Measurements from ENCODE around the gene KCTD15.
A peak's percentile ranks its signal among the peaks of the same experiment; 100 is the strongest.
"Not testable (repeated sequence)": the region's sequence is repeated elsewhere in the genome, so short reads cannot be mapped to it uniquely, and the experiment has no call there.

KCTD15 gene

DNA sequence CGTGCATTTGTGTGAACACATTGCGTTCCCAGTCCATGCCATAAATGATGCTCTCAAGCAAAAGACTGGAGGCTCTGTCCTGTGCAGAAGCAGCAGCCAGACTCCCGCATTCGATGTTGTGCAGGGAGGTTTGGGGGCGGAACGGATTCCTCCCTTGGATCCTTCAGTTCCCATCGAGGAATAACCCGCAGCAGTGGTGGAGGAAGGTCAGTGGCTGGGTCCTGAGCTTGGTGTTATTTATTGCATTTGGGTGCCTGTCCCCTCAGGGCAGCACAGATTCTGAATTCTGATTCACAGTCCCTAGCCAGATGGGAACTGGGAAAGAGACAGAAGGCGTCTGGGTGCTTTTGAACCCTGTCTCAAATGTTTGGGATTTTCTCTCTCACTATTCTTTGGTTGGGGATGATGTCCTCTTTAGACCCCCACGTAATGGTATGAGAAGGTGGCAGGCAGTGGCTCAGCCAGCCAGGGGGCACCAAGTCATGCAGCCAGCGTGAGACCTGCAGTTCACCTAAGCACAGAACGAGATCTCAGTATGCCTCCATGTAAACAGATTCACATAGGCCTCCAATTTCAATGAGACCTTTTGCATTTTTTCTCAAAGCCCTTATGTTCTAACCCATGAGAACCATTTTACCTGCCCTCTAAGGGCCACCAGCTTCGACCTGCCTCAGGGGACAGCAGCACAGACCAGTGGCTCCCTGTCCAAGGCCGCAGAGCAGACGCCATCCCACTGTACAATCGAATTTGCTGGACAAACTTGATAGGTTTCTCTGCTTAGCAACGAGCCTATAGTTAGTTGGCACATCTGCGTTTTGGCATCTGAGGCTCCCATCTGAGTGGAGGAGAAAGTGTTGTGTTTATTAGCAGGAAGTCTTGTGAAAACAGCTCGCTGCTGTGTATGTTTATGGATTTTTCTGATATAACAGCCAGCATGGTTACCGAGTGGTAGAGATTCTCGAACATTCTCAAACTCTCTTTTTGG, 17.8 kb downstream of the KCTD15 start:
- no peak for DNase-seq

DNA sequence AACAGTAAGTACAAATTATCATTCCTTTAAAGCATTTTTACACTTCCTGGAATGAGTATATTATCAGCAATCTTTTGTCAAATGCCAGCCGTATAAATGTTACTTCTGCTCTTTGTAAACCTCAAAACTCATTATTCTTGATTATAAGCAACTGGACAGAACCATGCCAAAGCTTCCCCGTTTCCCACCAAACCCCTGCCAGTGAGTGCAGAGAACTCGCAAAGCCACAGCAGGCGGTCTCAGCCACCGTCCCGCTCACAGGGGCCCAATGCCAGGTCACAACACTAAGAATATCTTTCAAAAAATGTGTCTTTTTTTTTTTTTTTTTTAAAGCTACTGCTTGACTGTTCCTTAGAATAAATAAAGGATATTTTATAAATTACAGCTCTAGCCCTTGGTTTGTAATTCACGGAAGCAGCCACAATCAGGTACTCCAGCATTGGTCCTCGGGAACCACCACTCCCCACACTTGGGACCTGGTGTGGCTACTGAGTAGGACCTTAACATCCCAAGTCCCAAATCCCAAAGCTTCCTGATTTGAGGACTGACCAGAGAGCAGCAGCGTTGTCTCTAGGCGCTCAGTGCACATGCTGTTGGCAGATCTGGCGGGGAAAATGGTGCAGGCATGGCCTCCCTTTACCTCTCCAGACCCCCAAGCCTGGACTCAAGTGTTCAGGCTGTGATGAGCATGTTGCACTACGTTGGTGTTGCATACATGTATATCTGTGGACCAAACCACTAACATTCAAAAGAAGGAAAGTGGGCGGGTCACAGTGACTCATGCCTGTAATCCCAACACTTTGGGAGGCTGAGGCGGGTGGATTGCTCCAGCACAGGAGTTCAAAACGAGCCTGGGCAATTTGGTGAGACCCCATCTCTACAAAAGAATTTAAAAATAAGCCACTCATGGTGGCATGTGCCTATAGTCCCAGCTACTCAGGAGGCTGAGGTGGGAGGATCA, 19.0 kb downstream of the KCTD15 start:
- peak; percentile 50 for DNase-seq

DNA sequence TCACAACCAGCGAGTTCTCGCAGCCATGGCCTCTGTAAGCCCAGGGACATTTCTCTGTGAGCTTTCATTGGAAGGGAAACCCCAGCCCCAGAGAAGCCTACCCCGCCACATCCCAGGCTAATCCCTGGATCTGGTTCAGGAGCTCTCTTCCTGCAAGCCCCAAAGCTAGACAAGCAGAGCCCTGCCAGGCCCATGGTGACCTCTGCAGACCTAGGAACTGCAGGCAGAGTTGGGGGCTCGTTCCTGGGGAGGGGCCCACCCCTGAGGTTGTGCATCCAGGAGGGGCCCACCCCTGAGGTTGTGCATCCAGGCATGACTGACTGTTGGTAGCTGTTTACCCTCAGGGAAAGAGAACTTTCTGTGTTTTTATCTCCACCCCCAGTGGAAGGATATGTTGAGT, 21.7 kb downstream of the KCTD15 start:
- no peak for DNase-seq

DNA sequence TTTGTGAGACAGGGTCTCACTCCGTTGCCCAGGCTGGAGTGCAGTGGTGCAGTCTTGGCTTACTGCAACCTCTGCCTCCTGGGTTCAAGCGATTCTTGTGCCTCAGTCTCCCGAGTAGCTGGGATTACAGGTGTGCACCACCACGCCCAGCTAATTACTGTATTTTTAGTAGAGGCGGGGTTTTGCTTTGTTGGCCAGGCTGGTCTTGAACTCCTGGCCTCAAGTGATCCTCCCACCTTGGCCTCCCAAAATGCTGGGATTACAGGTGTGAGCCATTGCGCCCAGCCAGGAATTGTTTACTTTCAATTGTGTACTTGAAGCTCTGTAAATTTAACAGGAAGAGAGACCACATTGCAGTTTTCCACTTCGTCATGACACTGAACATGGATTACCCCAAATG, 22.4 kb downstream of the KCTD15 start:
- DNase-seq, result not testable (repeated sequence)

DNA sequence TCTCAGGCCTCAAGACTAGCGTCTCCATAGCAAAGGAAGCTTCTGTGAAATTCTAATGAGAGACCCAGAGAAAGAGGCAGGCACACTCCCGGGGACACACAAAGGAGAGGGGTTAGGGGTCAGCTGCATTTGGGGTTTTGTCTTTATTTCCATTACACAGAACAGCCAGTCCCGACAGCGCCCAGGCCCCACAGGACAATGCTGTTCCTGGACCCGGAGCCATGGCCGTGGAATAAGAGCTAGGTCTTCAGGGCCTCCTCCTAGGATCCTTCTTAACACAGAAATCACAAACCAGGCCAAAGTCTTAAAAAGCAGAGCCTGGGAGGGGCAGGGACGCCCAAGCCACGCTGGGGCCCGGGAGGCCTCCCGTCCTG, 22.8 kb downstream of the KCTD15 start:
- DNase-seq, result no peak

DNA sequence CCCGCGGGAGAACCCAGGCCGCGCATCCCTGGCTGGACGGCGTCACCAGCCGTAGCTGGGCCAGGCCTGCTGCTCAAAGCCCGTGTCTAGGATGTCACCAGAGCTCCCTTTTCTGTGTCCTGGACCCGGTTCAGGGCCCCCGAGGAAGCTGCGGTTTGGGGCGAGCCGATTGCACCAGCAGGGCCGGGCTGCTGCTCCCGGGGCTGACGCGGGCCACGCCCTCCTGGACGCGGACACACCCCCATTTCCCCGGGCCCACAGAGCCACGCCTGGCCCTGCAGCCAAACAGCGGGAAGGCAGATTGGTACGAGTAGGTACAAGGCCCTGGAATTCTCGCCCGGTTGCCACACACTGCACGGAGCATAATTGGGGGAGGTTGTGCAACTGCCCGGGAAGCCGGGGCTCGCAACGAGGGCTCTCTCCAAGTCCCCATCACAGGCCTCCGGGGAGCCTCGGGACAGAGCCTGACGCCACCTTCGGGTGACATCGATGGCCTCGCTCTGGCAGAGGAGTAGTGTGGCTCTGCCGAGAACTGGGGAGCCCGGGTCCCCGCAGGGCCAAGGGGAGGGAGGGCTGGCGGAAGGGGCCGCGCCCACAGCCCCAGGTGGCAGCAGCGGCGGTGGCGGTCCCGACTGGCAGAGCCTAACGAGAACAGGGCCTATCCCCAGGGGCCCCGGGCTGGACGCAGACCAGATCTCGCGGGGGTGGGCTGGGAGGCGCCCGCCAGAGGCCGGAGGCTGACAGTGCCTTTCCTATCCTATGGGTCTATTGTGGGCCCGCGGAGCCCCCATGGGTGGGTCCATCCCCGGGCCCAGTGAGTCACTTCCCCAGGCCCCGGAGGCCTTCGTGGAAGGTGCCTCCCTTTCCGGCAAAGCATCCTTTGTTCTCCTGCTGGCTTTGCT, 23.5 kb downstream of the KCTD15 start:
- peak; percentile 77 for DNase-seq

DNA sequence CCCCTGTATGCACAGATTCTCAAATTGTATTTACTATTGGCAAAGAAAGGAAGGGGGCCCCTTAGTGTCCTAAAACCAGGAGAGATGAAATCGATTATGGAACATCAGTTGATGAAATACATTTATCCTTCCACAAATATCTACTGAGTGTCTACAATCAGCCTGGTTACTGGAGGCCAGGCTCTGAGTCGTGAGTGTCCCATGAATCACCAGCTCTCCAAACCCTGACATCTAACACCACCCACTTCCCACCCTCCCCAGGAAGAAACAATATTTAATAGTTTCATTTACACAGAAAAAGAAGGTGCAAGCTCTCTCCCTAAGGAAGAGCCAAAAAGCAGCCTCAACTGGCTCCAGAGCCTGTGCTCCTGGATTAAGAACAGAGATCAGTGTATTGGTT, 25.2 kb downstream of the KCTD15 start:
- peak; percentile 33 for DNase-seq

DNA sequence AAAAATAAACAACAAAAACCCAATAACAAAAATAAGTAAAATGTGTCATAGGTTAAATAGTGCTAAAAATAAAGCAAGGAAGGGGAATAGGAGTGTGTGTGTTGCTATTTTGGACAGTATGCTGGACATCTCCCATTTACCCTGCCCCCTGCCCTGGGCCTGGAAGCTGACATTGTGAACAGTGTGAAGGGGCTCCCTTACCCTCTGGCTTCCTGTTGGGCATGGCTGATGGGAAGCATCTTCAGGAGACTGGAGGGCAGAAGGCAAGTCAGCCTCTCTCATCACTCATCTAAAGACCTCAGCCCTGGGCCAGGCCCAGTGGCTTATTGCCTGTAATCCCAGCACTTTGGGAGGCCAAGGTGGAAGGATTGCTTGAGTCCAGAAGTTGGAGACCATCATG, 26.7 kb downstream of the KCTD15 start:
- DNase-seq, result no peak

DNA sequence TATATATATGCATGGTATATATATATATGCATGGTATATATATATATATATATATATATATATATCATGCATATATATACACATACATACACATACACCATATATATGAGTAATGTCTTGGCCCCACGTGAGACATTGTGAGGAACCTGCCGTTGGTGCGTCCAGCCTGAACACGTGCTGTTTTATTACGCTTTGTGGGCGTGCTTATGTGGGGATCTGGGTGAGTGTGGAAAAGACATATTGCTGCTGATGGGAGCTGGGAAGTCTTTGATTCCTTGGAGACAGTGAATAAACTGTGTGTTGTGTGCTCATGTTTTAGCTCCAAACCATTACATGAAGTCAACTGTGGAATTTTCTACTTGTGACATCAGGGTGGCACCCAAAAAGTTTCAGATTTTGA, 28.9 kb downstream of the KCTD15 start:
- DNase-seq, result no peak

DNA sequence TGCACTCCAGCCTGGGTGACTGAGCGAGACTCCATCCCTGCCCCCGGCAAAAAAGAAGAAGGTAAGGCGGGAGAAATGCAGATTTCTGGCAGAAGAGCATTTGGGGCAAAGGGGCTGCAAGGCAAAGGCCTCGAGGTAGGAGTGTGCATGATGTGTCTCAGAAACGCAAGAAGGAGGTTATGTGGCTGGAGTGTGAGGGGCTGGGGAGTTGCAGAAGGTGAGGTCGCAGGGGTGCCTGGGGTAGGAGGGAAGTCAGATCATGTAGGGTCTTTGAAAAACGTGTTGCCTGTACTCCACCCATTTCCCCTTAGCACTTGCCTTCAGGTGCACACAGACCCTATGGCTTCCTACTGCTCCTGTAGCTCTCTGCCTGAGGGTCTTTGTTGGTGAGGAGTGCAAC, 29.9 kb downstream of the KCTD15 start:
- no peak for DNase-seq

DNA sequence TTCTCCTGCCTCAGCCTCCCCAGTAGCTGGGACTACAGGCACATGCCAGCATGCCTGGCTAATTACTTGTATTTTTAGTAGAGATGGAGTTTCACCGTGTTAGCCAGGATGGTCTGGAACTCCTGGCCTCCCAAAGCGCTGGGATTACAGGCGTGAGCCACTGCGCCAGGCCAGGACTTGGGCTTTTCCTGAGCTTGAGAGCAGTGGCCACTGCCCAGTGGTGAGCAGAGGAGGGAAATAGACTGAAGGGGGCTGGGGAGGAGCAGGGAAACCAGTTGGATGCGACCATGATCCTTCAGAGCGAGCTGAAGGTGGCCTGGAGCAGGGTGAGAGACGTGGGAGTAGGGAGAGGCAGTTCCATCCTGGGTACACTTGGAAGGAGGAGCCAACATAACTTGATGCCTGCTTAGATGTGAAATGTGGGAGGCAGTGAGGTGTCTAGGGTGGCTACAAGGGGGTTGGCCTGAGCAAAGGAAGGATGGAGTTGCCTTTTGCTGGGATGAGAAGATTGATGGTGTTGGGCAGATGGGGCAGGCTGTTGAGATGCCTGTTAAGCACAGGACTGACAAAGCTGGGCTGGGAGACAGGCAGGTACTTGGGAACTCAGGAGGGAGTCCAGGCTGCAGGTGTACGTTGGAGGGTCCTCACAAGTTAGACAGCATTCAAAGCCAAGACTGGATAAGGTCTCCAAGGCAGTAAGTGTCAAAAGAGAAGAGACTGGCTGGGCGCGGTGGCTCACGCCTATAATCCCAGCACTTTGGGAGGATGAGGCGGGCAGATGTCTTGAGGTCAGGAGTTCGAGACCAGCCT, 31.8 kb downstream of the KCTD15 start:
- DNase-seq, result no peak

DNA sequence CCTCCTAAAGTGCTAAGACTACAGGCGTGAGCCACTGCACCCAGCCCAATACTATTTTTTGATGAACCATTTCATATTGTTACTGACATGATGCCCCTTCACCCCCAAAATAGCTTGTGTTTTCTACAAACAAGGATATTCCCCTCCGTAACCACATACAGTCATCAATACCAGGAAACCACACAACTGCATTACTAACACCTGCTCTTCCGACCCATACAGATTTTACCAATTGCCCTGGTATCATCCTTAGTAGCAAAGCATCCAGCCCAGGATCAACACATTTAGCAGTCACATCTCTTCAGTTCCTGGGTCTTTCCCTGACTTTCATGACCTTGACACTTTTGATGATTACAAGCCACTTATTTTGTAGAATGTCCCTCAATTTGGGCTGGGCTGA, 33.6 kb downstream of the KCTD15 start:
- no peak for DNase-seq

DNA sequence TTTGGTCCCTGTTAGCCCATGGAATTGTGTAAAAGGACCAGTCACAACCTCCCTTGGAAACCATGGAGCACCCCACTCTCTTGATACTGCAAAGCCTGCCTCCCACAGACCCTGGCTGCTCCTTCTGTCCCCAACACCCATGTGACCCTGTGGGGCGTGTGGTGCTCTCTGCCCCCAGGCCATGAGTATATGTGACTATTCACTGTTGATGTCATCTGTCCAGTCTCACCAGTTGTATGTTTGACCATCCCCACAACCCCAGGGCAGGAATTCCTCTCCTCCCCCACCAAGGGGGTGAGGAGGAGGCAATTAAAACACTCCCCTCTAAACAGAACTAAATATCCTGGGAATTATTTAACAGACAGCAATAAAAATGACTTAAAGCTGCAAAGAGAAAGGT, 35.2 kb downstream of the KCTD15 start:
- DNase-seq, result no peak

DNA sequence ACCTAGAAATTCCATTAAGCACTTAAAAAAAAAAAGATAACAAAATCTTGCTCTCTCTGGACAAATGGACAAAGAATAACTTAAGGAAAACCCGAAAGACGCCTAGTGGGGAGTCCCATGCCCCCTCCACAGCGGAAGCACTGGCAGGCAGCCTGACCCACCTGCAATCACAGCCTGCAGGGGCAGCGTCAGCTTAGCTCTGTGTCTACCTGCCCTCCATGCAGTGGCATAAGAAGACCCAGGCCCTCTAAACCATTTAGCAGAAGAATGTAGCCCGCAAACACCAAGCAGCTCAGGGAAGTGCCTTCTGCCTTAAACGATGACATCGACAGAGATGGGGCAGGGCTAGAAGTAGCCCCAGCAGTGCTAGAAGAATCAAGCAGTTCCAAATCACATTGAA, 36.0 kb downstream of the KCTD15 start:
- no peak for DNase-seq

DNA sequence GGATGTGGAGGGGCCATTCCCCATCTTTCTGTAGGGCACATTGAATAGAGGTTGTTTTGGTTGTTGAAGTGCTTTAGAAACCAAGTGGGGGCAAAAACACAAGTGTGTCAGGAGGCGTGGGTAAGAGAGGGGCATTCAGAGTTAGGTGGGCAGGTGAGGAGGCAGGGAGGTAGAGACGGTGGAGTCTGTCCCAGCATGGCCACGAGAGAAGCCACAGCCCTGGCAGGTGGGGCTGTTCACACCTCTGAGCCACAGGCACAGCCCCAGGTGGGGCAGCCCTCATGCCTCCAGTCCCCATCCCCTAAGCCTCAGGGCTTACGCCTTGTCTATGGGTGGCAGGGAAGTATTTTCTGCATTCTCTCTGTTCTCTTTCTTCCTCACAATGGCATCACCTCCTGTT, 43.7 kb downstream of the KCTD15 start:
- no peak for DNase-seq

DNA sequence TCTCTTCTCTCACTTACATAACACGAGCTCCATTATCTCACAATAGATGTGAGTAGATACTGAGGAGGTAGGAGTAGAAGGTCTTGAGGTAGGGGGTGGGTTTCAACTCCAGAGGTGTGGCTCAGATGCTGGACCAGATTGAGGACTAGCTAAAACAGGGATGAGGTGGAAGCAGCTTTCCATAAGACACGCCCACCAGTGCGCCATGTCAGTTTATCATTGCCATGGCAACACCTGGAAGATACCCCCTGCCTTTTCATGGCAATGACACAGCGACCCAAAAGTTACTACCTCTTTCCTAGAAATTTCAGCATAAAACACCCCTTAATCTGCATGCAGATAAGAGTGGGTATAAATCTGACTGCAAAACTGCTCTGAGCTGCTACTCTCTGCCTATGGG, 44.1 kb downstream of the KCTD15 start:
- DNase-seq, result no peak

DNA sequence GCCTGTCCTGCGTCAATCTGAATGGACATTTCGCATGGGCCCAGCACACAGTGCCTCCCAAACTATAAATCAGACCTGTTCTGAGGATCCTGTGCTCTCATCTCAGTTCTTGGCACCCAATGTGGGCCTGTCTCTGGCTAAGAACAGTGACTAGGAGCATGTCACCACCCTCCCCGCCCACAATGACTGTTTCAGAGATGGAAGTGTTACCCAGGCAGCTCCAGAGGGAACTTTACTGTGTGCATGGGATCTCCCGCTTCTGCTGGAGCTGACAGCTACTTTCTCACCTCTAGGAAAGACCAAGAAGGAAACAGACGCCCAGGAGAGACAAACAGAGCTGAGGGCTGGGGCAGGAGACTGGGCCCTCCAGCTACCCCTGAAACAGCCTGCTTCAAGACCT, 45.0 kb downstream of the KCTD15 start:
- DNase-seq, result no peak

DNA sequence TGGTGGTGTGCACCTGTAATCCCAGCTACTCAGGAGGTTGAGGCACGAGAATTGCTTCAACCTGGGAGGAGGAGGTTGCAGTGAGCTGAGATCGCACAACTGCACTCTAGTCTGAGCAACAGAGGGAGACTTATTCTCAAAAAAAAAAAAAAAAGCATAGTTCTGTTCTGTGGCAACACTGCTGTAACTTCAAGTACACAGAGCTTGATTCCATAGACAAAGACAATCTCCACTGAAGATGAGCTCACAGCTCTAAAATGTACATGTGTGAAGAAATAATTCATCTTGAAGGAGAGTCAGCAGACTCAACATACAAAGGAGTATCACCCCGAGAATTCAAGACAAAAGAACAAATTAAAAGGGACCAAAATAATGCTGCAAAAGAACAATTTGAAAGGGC, 47.8 kb downstream of the KCTD15 start:
- no peak for DNase-seq

DNA sequence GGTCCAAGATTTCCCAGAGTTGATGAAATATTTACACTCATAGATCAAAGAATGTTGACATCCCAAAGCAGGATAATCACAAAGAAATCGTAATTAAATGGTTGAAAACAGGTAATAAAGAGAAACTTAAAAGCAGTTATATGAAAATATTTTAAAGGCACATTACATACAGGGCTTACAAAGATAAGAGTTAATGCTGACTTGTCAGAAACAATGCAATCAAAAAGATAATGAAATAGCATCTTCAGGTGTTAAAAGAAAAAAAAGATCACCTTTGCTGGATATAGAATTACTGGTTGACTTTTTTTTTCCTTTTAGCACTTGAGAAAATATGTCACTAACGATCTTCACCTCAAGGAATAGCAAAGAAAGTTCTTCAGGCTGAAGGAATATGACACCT, 48.8 kb downstream of the KCTD15 start:
- DNase-seq, result no peak

DNA sequence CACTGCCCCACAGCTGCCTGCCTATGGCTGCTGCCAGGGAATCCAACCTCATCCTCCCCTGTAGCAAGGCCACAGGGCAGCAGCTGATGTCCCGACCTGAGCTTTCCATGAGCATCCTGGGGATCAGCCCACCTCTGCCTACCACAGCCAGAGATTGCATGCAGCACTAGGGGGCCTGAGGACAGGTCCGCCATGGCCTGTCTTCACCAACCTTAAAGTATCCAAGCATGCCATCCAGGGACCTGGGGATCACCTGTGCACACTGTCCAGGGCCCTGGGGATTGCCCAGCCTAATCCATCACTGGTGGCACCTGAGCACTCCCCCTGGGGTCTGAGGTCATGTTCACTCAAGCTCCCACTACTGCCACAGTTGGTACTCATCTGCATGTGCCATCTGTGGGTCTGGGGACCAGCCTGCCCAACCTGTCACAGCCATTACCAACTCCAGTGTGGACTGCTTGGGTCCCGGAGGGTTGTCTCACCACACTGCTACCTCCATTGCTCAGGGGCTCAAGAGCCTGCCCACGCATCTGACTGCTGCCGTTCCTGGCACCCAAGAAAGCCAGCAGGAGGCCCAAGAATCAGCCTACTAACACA, 53.0 kb downstream of the KCTD15 start:
- DNase-seq, result no peak

DNA sequence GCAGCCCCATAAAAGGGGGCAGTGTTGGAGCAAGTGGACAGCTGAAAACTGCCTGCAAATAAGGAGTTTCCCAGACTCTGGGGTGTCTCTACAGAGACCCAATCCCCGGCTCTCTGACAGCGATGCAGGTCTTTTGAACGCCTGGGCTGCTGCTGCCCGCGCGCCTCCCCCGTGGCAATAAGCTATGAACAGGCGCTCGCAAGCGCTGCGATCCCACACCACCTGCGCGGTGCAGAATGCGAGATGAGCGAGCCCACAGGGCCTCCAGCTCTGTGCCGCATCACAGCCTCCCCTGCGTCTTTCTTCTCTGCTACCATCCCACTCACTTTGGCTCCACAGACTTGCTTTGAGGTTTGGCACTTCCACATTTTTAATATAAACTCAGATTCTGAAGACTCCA, 62.3 kb downstream of the KCTD15 start:
- DNase-seq, result no peak
